ENCODE measurements around the gene SLFN11.
"Not testable (repeated sequence)": the region's sequence is repeated elsewhere in the genome, so short reads cannot be mapped to it uniquely, and the experiment has no call there.

Gene SLFN11

DNA sequence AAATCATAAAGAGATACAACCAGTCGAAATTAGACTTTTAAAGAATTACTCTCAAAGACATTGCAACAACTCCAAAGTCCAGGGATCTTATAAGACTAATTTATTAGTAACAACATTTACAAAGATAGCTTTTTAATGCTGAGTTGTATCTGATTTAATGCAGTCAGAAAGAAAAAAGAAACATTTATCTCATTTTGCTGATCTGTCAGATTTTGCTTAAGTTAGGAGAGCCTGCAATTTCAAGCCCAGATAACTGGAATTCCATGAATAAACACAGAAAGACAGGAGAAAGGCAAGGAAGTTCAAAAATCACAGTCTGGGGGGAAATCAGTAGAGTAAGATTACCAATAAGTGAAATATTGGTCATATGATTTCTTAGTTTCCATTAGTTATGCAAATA is 22.9 kb downstream of the SLFN11 start:
- DNase-seq, result no peak

DNA sequence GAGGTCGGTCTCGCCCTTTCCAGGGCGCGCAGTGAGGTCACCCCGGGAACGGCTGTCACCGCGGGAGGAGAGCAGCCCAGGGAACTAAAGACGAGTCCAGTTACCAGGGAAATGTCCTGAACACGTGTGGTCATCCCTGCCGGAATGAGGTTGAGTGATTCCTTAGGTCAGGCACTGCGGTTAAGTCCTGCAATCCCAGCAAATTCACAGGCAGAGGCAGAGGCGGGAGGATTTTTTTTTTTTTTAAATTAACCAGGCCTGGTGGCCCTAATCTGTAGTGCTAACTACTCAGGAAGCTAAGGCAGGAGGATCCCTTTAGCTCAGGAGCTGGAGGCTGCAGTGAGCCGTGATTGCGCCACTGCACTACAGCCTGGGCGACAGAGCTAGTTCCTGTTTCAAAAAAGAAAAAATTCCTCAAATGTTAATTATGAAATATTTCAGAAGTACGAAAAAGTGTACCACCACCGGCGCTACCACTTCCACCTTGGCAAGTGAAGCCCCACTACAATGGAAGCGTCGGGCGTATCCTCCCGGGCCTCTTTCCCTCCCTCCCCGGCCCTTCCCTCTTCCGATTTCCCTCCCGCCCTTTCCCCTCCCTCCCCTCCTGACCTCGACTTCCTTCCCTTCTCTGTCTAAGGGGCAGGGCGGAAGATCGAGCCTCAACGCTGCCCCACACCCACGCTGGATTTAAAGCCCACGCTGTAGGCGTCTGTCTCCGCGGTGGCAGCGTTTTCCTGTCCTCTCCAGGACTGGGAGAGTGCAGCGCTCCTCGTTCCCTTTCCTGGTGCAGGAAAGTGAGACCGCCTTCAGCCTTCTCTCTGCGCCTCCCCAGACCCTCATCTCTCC is 27.3 kb downstream of the SLFN11 start:
- peak; percentile 49 for DNase-seq

DNA sequence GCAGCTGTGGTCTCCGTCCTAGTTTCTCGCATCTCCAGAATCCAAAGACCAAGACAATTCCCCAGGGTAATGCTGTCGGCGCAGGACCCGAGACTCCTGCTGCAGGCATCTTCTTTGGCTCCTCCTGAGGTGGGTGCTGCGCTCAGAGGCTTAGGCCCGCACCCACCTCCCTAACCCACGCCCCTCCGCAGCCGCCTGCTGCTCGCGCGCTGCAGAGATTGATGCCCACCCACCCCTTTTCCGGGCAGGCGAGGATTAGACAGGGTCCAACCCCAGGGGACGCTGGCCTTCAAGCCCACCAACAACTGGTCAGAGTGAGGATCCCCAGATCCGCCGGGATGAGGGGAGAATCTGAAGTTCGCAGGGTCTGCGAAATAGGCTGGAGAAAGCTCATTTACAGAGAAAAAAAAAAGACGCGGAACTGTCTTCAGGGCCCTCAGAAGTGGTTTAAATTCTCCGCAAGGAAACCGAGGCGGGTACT is 27.9 kb downstream of the SLFN11 start:
- no peak for DNase-seq

DNA sequence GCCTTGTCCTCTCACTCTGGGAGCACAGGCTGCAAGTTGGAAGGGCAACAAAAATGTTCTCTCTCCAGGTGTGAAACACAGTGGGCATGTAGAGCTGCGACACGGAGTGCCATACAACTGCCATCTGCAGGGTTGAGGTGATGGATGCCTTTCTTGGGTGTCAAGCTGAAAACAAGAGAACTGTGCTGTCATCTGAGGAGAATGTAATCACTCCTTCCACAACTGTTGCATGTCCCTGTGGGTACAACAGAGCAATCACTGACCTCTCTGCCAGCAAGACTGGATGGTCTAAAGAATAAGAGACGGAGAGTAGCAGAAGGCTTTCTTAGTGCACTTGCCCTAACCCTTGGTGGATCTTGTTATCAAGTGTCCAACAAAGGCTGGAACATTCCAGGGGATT is 29.2 kb downstream of the SLFN11 start:
- DNase-seq, result no peak

DNA sequence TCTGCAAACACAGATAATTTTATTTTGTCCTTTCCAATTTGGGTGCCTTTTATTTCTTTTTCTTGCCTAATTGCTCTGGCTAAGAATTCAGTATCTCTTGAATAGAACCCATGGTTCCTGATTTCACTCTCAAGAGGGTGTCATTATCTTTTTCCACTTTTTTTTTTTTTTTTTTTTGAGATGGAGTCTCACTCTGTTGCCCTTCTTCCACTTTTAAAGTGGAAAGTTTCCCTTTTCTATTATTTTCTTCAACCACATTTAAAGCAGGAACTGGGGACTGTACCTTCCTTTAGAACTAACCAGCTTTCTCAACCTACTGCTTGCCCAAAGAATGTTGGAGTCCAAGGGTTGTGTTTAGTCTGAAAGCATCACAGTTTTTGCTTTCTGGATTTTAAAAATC is 31.1 kb downstream of the SLFN11 start:
- no peak for DNase-seq

DNA sequence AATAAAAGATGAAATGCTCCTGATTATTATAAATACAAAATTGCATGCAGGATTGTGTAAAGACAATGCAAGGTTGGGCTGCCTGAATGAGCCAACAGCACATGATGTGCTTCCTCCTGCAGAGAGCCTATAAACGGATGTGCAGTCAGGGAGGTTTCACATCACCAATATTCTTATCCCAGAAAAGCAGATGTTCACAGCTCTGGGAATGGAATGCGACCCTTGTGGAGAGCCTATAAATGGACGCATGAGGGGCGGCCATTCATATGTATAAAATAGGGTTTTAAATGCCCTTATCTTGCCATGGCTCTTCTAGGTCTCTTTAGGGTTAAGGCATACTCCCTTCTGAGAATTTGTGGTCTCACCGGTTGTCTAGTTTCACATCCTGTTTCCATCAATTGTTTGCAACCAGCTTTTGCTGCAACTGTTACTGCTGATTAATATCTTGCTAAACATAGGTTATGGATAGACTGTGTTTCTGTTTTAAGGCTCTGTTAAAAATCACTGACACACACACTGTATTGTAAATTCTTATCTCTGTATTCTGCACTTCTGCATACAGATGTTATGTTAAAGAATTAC is 31.9 kb downstream of the SLFN11 start:
- DNase-seq, result peak; percentile 56

DNA sequence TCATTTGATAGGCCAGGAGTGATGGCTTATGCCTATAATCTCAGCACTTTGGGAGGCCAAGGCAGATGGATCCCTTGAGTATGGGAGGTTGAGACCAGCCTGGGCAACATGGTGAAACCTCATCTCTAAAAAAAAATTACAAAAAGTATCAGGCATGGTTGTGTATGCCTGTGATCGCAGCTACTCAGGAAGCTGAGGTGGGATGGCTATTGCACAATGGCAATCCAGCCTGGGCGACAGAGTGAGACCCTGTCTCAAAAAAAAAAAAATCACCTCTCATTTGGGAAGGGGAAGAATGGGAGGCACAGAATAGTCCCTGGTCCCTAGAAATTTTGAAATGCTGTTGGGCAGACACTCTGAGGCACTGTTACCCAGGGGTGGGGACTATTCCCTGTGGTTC is 35.2 kb downstream of the SLFN11 start:
- no peak for DNase-seq

DNA sequence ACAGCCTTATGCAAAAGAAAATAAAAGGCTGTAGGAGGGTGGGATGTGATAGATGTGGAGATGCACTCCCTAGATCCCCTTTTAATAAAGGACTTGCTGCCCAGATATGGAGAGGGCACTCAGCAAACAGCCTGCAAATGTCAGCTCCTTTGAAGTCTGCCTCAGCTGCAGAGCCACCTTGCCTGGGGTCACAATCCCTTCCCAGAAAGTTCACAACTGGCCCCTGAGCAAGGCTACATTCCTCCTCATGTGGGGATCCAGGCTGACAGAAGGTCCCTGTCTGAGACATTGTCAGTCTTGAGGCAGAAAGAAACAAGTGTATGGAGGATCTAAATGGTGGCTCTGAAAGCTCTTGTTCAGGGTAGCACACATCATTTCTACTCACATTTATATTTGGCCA is 36.1 kb downstream of the SLFN11 start:
- no peak for DNase-seq

DNA sequence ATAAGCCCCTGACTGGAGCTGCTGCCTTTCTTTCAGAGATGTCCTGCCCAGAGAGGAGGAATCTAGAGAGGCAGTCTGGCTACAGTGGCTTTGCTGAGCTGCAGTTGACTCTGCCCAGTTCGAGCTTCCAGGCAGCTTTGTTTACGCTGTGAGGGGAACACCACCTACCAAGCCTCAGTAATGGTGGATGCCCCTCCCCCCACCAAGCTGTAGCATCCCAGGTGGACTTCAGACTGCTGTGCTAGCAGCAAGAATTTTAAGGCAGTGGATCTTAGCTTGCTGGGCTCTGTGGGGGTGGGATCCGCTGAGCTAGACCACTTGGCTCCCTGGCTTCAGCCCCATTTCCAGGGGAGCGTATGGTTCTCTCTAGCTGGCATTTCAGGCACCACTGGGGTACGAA is 39.8 kb downstream of the SLFN11 start:
- not testable (repeated sequence) for DNase-seq

DNA sequence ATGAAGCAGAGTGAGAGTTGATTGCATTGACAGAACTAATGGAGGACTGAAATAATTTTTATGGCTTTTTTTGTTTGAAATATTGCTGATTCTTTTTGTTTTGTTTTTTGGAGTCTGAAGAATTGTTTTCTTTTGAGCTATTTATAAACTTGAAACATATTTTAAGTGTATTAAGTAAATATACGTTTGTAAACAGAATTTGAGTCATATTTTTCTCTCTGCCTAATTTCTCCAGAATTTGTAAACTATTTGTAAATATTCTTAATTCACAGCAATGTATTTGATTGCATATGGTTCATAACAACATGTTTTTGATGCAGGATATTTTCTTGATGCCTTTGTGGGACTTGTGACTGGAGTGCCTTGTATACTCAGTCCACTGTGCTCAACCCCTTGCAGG is 50.7 kb downstream of the SLFN11 start:
- no peak for DNase-seq

DNA sequence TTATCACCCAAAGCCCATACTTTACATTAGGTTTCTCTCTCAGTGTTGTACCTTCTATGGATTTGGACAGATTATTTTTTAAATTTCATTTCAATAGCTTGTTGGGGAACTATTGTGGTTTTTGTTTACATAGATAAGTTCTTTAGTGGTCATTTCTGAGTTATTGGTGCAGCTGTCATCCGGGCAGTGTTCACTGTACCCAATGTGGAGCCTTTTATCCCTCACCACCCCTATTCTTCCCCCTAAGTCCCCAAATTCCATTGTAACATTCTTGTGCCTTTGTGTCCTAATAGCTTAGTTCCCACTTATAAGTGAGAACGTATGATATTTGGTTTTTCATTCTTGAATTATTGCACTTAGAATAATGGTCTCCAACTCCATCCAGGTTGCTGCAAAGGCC is 57.5 kb downstream of the SLFN11 start:
- no peak for DNase-seq

DNA sequence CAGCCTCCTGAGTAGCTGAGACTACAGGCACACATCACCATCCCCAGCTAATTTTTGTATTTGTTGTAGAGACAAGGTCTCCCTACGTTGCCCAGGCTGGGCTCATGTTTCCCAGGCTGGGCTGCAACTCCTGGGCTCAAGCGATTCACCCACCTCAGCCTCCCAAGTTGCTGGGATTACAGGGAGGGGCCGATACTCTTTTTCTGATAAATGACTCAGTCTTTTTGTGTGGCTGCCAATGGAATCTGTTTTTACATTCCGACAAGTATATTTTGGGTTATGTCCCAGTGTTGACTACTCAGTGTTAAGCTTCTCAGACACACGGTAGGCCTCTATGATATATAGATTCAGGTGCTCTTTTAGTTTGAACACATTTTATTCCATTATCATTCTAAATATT is 58.1 kb downstream of the SLFN11 start:
- DNase-seq, result no peak

DNA sequence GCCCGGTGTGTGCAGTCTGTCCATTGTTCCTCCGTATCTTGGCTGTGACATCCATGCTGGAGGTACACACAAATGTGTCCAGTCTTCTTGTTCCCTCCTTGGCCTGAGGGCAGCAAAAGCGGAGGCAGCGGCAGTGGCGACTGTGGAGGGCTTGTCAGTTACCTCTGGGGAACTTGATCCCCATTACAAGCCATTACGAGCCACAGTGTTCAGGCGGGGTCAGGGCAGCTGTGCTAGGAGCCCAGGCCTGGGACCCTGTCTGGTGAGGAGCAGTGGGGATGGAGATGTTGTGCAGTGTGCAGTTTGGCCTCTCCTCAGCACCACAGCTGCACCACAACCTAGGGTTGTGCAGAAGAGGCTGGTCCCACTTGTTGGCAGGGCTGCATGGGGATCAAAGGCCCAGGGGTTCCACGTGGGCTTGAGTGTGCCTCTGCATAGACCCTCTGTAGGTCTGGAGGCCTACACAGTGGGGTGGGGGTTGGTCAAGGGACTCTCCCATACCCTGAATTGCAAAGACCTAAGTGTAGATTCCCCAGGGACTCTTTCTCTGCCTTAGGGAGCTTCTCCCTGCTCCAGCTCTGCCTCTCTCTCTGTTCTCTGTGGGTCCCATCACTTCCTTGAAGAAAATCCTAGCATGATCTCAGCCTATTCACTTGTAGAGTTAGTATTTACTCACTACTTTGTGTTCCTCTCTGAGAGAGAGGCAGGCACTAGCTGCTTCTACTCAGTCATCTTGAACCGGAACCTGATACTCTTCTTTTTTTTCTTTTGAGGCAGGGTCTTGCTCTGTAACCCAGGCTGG is 58.8 kb downstream of the SLFN11 start:
- no peak for DNase-seq

DNA sequence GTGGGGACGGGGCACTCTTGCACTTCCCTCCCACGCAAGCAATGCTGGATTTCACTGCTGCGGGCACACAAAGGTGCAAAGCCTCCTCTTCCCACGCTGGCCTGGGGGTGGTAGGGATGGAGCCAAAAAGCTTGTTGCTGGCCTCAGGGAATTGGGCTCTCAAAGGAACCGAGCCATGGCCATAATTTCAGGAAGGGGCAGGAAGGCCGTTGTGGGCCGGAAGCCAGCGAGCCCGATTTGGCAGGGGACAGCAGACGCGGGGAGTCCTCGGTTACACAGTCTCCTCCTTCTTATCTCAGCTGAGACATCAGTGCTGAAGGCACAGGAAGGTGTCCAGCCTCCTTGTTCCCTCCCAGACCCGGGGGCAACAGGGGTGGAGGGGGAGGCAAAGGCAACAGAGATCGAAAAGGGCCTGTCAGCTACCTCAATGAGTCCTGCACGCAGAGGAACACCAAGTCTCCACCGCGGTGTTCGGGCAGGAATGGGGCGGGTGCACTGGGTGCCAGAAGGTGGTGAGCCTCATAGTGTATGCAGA is 59.5 kb downstream of the SLFN11 start:
- DNase-seq, result peak; percentile 11

DNA sequence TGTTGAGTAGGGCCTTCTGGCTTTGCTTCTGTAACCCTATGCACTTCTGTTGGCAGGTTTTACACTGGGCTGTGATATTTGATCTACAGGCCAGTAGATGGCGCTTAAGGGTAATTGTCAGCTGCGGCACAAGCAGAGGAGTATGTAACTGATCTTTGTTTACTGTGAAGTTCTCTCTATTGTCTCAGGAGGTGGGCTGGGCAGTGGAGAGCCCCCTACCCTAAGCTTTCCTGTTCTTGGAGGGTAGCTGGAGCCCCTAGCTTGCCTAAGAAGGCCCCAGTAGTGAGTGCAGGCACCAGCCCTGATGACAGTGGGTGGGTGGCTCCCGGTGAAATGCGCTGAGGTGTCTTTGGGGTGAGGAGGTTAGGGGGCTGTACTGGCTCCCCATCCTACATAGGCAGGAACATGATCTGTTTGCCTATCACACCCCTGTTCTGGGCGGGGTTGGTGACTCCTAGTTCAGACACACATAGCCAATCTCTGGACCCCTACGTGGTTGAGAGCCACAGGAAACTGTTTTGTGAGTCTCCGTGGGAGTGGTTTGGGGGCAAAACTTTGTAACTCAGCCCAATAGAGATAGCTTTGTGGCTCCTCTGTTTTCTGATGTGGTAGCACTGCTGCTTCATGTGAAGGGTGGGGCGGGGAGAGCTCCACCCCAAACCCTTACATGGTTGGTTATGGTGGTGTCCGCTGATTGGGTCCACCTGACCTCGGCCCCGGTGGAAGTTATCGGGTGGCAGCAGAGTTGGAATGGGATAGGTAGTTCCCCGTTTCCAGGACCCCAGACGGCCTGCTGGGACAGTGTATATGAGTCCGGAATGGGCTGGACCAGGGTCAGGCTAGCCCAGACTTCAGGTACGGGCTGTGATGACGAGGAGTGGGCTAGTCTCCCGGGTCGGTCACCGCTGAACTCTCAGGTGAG is 60.4 kb downstream of the SLFN11 start:
- peak; percentile 94 for DNase-seq

DNA sequence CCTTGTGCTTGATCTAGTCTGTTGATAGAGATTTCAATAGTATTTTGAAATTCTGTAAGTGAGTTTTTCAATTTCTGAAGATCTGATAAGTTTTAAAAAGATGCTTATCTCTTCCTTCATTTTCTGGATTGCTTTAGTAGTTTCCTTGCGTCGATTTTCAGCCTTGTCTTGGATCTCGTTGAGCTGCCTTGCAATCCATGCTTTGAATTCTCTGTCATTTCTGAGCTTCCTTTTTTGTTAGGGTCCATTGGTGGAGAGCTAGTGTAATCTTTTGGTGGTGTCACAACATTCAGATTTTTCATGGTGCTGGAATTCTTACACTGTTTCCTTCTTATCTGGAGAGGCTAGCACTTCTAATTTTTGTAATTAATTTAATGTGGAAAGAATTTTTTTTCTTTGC is 61.1 kb downstream of the SLFN11 start:
- no peak for DNase-seq

DNA sequence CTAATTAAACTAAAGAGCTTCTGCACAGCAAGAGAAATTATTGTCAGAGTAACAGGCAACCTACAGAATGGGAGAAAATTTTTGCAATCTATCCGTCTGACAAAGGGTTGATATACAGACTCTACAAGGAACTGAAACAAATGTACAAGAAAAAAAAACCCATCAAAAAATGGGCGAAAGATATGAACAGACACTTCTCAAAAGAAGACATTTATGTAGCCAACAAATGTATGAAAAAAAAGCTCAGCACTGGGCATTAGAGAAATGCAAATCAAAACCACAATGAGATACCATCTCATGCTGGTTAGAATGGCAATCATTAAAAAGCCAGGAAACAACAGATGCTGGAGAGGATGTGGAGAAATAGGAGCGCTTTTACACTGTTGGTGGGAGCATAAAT is 64.1 kb downstream of the SLFN11 start:
- not testable (repeated sequence) for DNase-seq
